ENCODE results near the gene TACC2.

The TACC2 gene

DNA sequence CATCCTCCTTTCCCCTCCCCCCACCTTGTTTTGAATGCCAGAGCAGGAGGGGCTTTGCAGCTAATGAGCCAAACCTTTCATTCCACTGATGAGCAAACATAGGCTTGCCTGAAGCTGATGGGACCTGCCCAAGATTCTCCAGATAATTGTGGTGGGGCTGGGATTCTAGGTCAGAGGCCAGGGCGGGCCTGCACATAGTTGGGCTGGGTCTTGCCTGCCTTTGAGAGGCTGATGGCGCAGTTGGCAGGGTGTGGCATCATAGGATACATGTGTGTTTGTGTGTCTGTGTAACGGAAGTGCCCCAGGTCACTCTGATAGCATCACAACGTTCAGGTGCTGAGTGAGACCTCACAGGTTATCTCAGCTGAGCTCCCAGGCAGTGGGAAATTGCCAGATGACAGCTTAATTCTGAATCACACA is 305.0 kb downstream of the TACC2 start:
- H3K4me3 ChIP-seq (ENCODE audit: low read length), result no peak overlapping the region
- TF ChIP-seq CTCF (conservative IDR thresholded peaks at IDR 0.05; ENCODE audit: low read depth, low read length), result no peak
- no peak for DNase-seq (ENCODE audit: low read depth)

DNA sequence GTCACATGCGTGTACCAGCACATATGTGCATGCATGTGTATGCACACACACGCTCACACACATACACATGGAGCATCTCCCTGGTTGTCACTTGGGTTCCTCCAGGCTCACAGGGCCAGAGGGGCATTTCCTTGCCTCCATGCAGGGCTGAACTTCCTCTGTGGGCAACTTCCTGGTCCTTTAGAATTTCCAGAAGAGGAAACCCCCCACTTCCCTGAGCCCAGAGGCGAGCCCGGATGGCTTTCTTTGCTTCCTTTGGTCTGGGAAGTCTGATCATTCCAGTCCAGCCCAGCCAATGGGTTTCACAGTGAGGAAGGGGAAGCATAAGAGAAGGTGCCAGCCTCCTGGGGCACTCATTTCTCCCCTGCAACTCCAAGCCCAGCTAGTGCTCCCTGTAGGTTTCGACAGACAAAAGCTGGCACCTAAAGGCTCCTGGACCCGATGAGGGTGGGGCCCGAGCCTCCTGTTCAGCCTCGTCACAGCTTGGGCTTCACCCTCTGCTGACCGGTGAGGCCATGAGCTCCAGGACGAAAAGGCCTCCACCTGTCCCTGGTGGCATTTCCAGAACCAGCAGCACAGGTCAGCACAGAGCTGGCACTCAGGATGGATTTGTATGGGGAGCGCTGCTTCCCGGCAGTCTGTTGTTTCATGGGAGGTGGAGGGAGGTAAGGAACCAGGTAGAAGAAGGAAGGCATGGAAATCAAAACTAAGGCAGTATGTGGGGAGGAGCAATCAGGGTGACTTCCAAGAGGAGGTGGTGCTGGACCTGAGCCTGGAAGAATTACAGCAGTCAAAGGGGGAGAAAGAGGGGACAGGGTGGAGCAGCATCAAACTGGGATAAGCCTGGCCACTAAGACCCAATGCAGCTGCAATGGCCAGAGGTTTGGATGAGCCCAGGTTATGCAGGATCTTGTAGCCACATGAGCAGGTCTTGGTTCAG is 305.8 kb downstream of the TACC2 start:
- DNase-seq (ENCODE audit: low read depth), result no peak
- no peak overlapping the region for H3K4me3 ChIP-seq (ENCODE audit: low read length)
- no peak for TF ChIP-seq CTCF (conservative IDR thresholded peaks at IDR 0.05; ENCODE audit: low read depth, low read length)

DNA sequence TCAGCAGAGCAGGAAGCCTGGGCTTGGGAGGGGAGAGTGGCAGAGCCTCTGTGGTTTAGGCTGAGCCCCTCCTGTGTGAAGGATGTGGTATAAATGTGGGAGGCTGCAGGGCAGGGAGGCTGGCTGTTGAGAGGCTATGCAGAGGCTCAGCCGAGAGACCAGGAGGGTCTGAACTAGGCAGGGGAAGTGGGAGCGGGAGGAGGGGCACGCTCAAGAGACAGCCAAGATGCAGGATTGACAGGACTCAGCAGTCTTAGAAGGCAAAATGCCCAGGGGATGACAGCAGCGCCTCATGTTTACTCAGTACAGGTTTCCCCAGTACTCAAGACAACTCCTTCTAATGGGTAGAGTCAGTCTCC is 306.5 kb downstream of the TACC2 start:
- TF ChIP-seq CTCF (conservative IDR thresholded peaks at IDR 0.05; ENCODE audit: low read depth, low read length), result no peak
- H3K4me3 ChIP-seq (ENCODE audit: low read length), result no peak overlapping the region
- DNase-seq (ENCODE audit: low read depth), result no peak

- no peak for DNase-seq (ENCODE audit: low read depth)
- no peak for TF ChIP-seq CTCF (conservative IDR thresholded peaks at IDR 0.05; ENCODE audit: low read depth, low read length)
- no peak overlapping the region for H3K4me3 ChIP-seq (ENCODE audit: low read length)
Observed at GRCh38 chr10:122296363-122297120, 307.6 kb downstream of the TACC2 start.

GRCh38 chr10:122297583-122297982 is 308.6 kb downstream of the TACC2 start:
- no peak for DNase-seq (ENCODE audit: low read depth)
- TF ChIP-seq CTCF (conservative IDR thresholded peaks at IDR 0.05; ENCODE audit: low read depth, low read length), result no peak
- no peak overlapping the region for H3K4me3 ChIP-seq (ENCODE audit: low read length)

DNA sequence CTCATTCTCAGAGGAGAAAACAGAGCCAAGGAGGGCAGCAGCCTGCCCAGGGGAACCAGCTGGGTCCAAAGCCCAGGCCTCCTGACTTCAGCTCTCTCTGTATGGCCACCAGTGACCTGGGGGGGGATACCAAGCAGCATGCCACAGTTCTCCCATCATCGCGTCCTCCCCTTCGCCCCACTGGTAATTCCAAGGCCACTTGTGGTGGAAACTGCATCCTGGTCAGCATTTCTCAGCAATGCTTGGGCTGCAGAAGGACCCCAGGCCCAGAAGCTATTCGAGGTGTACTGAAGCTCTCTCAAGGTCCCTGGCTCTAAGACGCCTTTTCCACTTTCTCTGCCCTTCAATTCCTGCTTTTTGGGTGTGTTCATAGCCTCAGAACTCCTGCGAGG is 309.2 kb downstream of the TACC2 start:
- TF ChIP-seq CTCF (conservative IDR thresholded peaks at IDR 0.05; ENCODE audit: low read depth, low read length), result no peak
- H3K4me3 ChIP-seq (ENCODE audit: low read length), result no peak overlapping the region
- no peak for DNase-seq (ENCODE audit: low read depth)

Measured in retinal pigment epithelial cell (primary cell).